Measurements from ENCODE around the gene CDH4. TPM values are rescaled to one million over a fixed set of nuclear protein-coding genes. Genes with fewer than 3 reads are reported as not detected.

CDH4 gene
- total RNA-seq, 1 donor from 2014 or later, result not detected

GRCh38 chr20:61573415-61574305 is 321.6 kb downstream of the CDH4 start:
- intact Hi-C loops (cut with DNase I), result no loop called here
- no peak for DNase-seq (ENCODE audit: low spot score)

- DNase-seq (ENCODE audit: low spot score), result no peak
- intact Hi-C loops (cut with DNase I), result no loop called here
Observed at GRCh38 chr20:61575151-61575937, 323.3 kb downstream of the CDH4 start.

GRCh38 chr20:61576372-61576771 is 324.3 kb downstream of the CDH4 start:
- DNase-seq (ENCODE audit: low spot score), result no peak
- intact Hi-C loops (cut with DNase I), result no loop called here

GRCh38 chr20:61577065-61577464 is 325.0 kb downstream of the CDH4 start:
- DNase-seq (ENCODE audit: low spot score), result no peak
- intact Hi-C loops (cut with DNase I), result no loop called here

- DNase-seq (ENCODE audit: low spot score), result no peak
- intact Hi-C loops (cut with DNase I), result no loop called here
Observed at GRCh38 chr20:61579908-61580307, 327.8 kb downstream of the CDH4 start.

GRCh38 chr20:61580958-61581824 is 329.1 kb downstream of the CDH4 start:
- no peak for DNase-seq (ENCODE audit: low spot score)
- intact Hi-C loops (cut with DNase I), result no loop called here

GRCh38 chr20:61581825-61582188 is 329.7 kb downstream of the CDH4 start:
- intact Hi-C loops (cut with DNase I), result no loop called here

GRCh38 chr20:61582196-61582923 is 330.3 kb downstream of the CDH4 start:
- intact Hi-C loops (cut with DNase I), result no loop called here
- no peak for DNase-seq (ENCODE audit: low spot score)

More at GRCh38 chr20:61581825-61582188, 329.7 kb downstream of the CDH4 start:
- DNase-seq (ENCODE audit: low spot score), result no peak

- intact Hi-C loops (cut with DNase I), result no loop called here
- DNase-seq (ENCODE audit: low spot score), result no peak
Observed at GRCh38 chr20:61583356-61583755, 331.3 kb downstream of the CDH4 start.

GRCh38 chr20:61584851-61585250 is 332.8 kb downstream of the CDH4 start:
- DNase-seq (ENCODE audit: low spot score), result no peak

GRCh38 chr20:61585764-61586163 is 333.7 kb downstream of the CDH4 start:
- no peak for DNase-seq (ENCODE audit: low spot score)
- intact Hi-C loops (cut with DNase I), result no loop called here

More at GRCh38 chr20:61584851-61585250, 332.8 kb downstream of the CDH4 start:
- intact Hi-C loops (cut with DNase I), result no loop called here

GRCh38 chr20:61587036-61587435 is 335.0 kb downstream of the CDH4 start:
- intact Hi-C loops (cut with DNase I), result no loop called here
- no peak for DNase-seq (ENCODE audit: low spot score)

GRCh38 chr20:61587681-61588289 is 335.7 kb downstream of the CDH4 start:
- intact Hi-C loops (cut with DNase I), result no loop called here
- DNase-seq (ENCODE audit: low spot score), result no peak

GRCh38 chr20:61588411-61589385 is 336.6 kb downstream of the CDH4 start:
- no peak for DNase-seq (ENCODE audit: low spot score)
- intact Hi-C loops (cut with DNase I), result no loop called here

GRCh38 chr20:61590236-61590635 is 338.2 kb downstream of the CDH4 start:
- intact Hi-C loops (cut with DNase I), result no loop called here

GRCh38 chr20:61593516-61593915 is 341.5 kb downstream of the CDH4 start:
- DNase-seq (ENCODE audit: low spot score), result no peak
- intact Hi-C loops (cut with DNase I), result no loop called here

More at GRCh38 chr20:61590236-61590635, 338.2 kb downstream of the CDH4 start:
- no peak for DNase-seq (ENCODE audit: low spot score)

- no peak for DNase-seq (ENCODE audit: low spot score)
- intact Hi-C loops (cut with DNase I), result no loop called here
Observed at GRCh38 chr20:61594198-61594597, 342.1 kb downstream of the CDH4 start.

- no peak for DNase-seq (ENCODE audit: low spot score)
- intact Hi-C loops (cut with DNase I), result no loop called here
Observed at GRCh38 chr20:61595216-61595615, 343.2 kb downstream of the CDH4 start.
